ENCODE data around the gene ALKAL2.

The ALKAL2 gene

GRCh38 chr2:238869-239268 is 49.0 kb downstream of the ALKAL2 start:
- DNase-seq = no peak

GRCh38 chr2:238431-238830 is 49.5 kb downstream of the ALKAL2 start:
- DNase-seq = no peak

- DNase-seq = no peak
Observed at GRCh38 chr2:237878-238277, 50.0 kb downstream of the ALKAL2 start.

- no peak for DNase-seq
Observed at GRCh38 chr2:236993-237539, 50.8 kb downstream of the ALKAL2 start.

- no peak for DNase-seq
Observed at GRCh38 chr2:234421-234820, 53.5 kb downstream of the ALKAL2 start.

GRCh38 chr2:233030-233429 is 54.9 kb downstream of the ALKAL2 start:
- no peak for DNase-seq

GRCh38 chr2:231521-232185 is 56.2 kb downstream of the ALKAL2 start:
- DNase-seq = no peak
